ENCODE data around the gene GINM1.

The GINM1 gene

DNA sequence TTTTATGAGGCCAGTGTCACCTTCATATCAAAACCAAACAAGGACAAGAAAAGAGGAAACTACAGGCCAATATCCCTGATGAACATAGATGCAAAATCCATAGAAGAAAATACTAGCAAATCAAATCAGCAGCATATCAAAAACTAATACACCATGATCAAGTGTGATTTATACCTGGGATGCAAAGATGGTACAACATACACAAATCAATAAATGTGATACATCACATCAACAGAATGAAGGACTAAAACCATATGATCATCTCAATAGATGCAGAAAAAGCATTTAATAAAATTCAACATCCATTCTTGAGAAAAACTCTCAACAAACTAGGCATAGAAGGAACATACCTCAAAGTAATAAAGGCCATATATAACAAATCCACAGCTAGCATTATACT lies 8.1 kb upstream of the GINM1 start:
- 0 out of 2 replicates have a peak, but pooled peaks cover 3% of the 10 kb centered on the region for H3K4me1 ChIP-seq (ENCODE audit: low read length)
- no peak for TF ChIP-seq EZH2phosphoT487 (IDR thresholded peaks at IDR 0.05; ENCODE audit: low read depth)
- TF ChIP-seq, protein P1, sequence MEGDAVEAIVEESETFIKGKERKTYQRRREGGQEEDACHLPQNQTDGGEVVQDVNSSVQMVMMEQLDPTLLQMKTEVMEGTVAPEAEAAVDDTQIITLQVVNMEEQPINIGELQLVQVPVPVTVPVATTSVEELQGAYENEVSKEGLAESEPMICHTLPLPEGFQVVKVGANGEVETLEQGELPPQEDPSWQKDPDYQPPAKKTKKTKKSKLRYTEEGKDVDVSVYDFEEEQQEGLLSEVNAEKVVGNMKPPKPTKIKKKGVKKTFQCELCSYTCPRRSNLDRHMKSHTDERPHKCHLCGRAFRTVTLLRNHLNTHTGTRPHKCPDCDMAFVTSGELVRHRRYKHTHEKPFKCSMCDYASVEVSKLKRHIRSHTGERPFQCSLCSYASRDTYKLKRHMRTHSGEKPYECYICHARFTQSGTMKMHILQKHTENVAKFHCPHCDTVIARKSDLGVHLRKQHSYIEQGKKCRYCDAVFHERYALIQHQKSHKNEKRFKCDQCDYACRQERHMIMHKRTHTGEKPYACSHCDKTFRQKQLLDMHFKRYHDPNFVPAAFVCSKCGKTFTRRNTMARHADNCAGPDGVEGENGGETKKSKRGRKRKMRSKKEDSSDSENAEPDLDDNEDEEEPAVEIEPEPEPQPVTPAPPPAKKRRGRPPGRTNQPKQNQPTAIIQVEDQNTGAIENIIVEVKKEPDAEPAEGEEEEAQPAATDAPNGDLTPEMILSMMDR (IDR thresholded peaks at IDR 0.05; ENCODE audit: low read depth, low read length), result no peak
- no peak overlapping the region for H3K27ac ChIP-seq (ENCODE audit: low read length)
- no peak overlapping the region for H2AFZ ChIP-seq (ENCODE audit: low read depth, low read length)
- H3K27me3 ChIP-seq (ENCODE audit: low read depth, low read length), result 0 out of 2 replicates have a peak, but pooled peaks cover 2% of the 10 kb centered on the region
- no peaks in the 10 kb centered on the region for H3K9me3 ChIP-seq (ENCODE audit: insufficient read depth, low read length)
- no peak overlapping the region for H3K9ac ChIP-seq (ENCODE audit: low read length)
- H3K79me2 ChIP-seq (ENCODE audit: low read length), result no peaks in the 10 kb centered on the region
- H3K36me3 ChIP-seq (replicated peaks; ENCODE audit: low read depth, low read length), result no peaks in the 10 kb centered on the region
- H3K4me3 ChIP-seq (ENCODE audit: low read length), result no peak overlapping the region
- no peaks in the 10 kb centered on the region for H4K20me1 ChIP-seq (ENCODE audit: insufficient read depth, low read length)
- H3K4me2 ChIP-seq (ENCODE audit: low read length), result no peak overlapping the region

DNA sequence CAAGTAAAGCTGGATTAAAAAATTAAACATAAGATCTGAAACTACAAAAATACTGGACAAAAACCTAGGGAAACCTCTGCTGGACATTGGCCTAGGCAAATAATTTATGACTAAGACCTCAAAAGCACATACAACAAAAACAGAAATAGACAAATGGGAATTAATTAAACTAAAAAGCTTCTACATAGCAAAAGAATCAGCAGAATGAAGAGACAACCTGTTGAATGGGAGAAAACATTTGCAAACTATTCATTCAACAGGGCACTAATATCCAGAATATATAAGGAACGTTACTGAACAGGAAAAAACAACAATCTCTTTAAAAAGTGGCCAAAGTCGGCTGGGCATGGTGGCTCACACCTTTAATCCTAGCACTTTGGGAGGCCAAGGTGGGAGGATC lies 6.8 kb upstream of the GINM1 start:
- Histone ChIP-seq H3K27me3 (ENCODE audit: low read depth, low read length) (0 out of 2 replicates have a peak, but pooled peaks cover 2% of the 10 kb centered on the region), H3K4me1 (ENCODE audit: low read length) (peaks cover 8% of the 10 kb centered on the region; the same call in 1 of the 2 replicates), H2AFZ (ENCODE audit: low read depth, low read length) (no peak overlapping the region), H3K79me2 (ENCODE audit: low read length) (no peaks in the 10 kb centered on the region), H4K20me1 (ENCODE audit: insufficient read depth, low read length) (no peaks in the 10 kb centered on the region), H3K9me3 (ENCODE audit: insufficient read depth, low read length) (no peaks in the 10 kb centered on the region), H3K4me3 (ENCODE audit: low read length) (no peak overlapping the region), H3K9ac (ENCODE audit: low read length) (no peak overlapping the region), H3K27ac (ENCODE audit: low read length) (no peak overlapping the region), H3K4me2 (ENCODE audit: low read length) (no peak overlapping the region), H3K36me3 (replicated peaks; ENCODE audit: low read depth, low read length) (no peaks in the 10 kb centered on the region)
- no peak for TF ChIP-seq EZH2phosphoT487 (IDR thresholded peaks at IDR 0.05; ENCODE audit: low read depth)
- TF ChIP-seq, protein P1 (IDR thresholded peaks at IDR 0.05; ENCODE audit: low read depth, low read length), result no peak

DNA sequence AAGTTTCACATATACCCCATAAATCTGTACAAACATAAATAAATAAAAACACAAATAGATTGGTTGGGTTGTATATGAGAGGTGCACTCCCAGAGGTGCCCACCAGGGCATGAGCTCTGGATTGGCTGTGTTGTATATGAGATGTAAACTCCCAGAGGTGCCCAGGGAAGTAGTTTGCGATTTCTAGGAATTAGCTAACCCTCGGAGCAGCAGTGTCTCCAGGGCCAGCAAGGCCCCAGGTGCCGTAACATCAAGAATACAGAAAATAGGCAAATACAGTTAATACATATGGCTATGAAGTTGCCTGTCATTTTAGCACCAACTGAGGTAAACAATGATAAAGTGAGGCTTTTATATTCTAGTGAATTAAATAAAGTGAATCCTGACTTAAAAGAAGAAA lies 5.4 kb upstream of the GINM1 start:
- Histone ChIP-seq H3K79me2 (ENCODE audit: low read length) (no peaks in the 10 kb centered on the region), H4K20me1 (ENCODE audit: insufficient read depth, low read length) (no peaks in the 10 kb centered on the region), H2AFZ (ENCODE audit: low read depth, low read length) (no peak overlapping the region), H3K36me3 (replicated peaks; ENCODE audit: low read depth, low read length) (no peaks in the 10 kb centered on the region), H3K27me3 (ENCODE audit: low read depth, low read length) (0 out of 2 replicates have a peak, but pooled peaks cover 2% of the 10 kb centered on the region), H3K4me3 (ENCODE audit: low read length) (no peak overlapping the region), H3K27ac (ENCODE audit: low read length) (no peak overlapping the region), H3K4me2 (ENCODE audit: low read length) (no peak overlapping the region), H3K9me3 (ENCODE audit: insufficient read depth, low read length) (no peaks in the 10 kb centered on the region), H3K9ac (ENCODE audit: low read length) (no peak overlapping the region), H3K4me1 (ENCODE audit: low read length) (peaks cover 11% of the 10 kb centered on the region; the same call in 1 of the 2 replicates)
- no peak for TF ChIP-seq EZH2phosphoT487 (IDR thresholded peaks at IDR 0.05; ENCODE audit: low read depth)
- TF ChIP-seq, protein P1 (IDR thresholded peaks at IDR 0.05; ENCODE audit: low read depth, low read length), result peak; percentile 16; the same call in 1 of the 2 replicates

DNA sequence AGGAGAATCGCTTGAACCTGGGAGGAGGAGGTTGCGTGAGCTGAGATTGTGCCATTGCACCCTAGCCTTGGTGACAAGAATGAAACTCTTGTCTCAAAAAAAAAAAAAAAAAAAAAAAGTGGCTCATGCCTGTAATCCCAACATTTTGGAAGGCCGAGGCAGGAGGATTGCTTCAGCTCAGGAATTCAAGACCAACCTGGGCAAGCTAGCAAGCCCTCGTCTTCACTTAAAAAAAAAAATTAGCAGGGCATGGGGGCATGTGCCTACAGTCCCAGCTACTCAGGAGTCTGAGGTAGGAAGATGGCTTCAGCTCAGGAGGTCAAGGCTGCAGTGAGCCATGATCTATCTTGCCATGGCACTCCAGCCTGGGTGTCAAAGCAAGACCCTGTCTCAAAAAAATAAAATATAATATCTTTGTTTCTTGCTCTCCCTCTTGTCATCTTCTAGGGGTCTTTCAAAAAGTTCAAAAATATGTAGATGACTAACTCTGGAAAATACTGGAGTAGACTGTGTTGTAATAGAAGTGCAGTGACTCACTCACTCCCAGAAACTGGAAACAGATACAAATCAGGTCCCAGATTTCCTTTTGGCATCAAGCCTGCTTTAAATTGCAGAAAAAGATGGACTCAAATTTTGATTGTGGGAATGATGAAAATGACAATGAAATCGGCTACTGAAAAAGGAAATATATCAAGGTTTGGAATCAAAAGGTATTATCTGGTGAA lies 2.8 kb upstream of the GINM1 start:
- Histone ChIP-seq H2AFZ (ENCODE audit: low read depth, low read length) (no peak overlapping the region), H3K4me1 (ENCODE audit: low read length) (peaks cover 16% of the 10 kb centered on the region), H3K36me3 (replicated peaks; ENCODE audit: low read depth, low read length) (no peaks in the 10 kb centered on the region), H3K9ac (ENCODE audit: low read length) (no peak overlapping the region), H3K79me2 (ENCODE audit: low read length) (peaks cover 22% of the 10 kb centered on the region), H3K27ac (ENCODE audit: low read length) (no peak overlapping the region), H3K9me3 (ENCODE audit: insufficient read depth, low read length) (no peaks in the 10 kb centered on the region), H4K20me1 (ENCODE audit: insufficient read depth, low read length) (peaks cover 8% of the 10 kb centered on the region), H3K27me3 (ENCODE audit: low read depth, low read length) (0 out of 2 replicates have a peak, but pooled peaks cover 2% of the 10 kb centered on the region), H3K4me2 (ENCODE audit: low read length) (no peak overlapping the region), H3K4me3 (ENCODE audit: low read length) (no peak overlapping the region)
- no peak for TF ChIP-seq EZH2phosphoT487 (IDR thresholded peaks at IDR 0.05; ENCODE audit: low read depth)
- TF ChIP-seq, protein P1 (IDR thresholded peaks at IDR 0.05; ENCODE audit: low read depth, low read length), result no peak

Data from OCI-LY3 (cell line).